K562 (cell line): Measurements from ENCODE around the gene NDUFAF3. TPM values are rescaled to one million over a fixed set of nuclear protein-coding genes. Genes with fewer than 3 reads are reported as not detected.

ENCODE experiments used
- COPS2 ChIP-seq: fragments of 450-650 bp; conservative IDR thresholded peaks from 2 replicates; pipeline ENCODE4 v1.6.1; 2016; ENCODE audit warnings: mild to moderate bottlenecking, moderate library complexity
- E4F1 ChIP-seq: fragments of 250-450 bp; sonication (Bioruptor Pico); IDR thresholded peaks from 2 replicates; pipeline ENCODE4 v1.5.0; 2021; ENCODE audit warnings: mild to moderate bottlenecking, borderline replicate concordance
- EZH2 ChIP-seq: IDR thresholded peaks from 2 replicates; pipeline ENCODE4 v1.6.1; 2012; ENCODE audit warnings: low read depth, mild to moderate bottlenecking, inconsistent platforms, low read length, borderline replicate concordance
- GTF2F1 ChIP-seq: IDR thresholded peaks from 2 replicates; pipeline ENCODE4 v1.6.1; 2011; ENCODE audit warnings: low read depth, low read length, improper control_type of control experiment
- IFI16 ChIP-seq: fragments of 250-450 bp; sonication (Bioruptor Pico); IDR thresholded peaks from 2 replicates; pipeline ENCODE4 v2.1.2; 2022; ENCODE audit warnings: mild to moderate bottlenecking, inconsistent platforms
- JUNB ChIP-seq: fragments of 450-650 bp; formaldehyde crosslinking; conservative IDR thresholded peaks from 2 replicates; pipeline ENCODE4 v1.4.0; 2020; ENCODE audit warnings: mild to moderate bottlenecking
- KDM4B ChIP-seq, 2 experiments: fragments of 450-650 bp in 1 of 2; sonication (generic) in 1 of 2; IDR thresholded peaks; 2 replicates each; pipeline ENCODE4 v1.6.1; 2016 to 2017; ENCODE audit warnings: borderline replicate concordance in 2 of 2, antibody characterized with exemption in 1 of 2, low read depth in 1 of 2, mild to moderate bottlenecking in 1 of 2
- MEF2D ChIP-seq: conservative IDR thresholded peaks from 2 replicates; pipeline ENCODE4 v1.6.1; 2016; ENCODE audit warnings: low read depth, missing genetic modification characterization, missing compliant biosample characterization
- NCOA4 ChIP-seq: fragments of 450-650 bp; IDR thresholded peaks from 2 replicates; pipeline ENCODE4 v1.6.1; 2018; ENCODE audit warnings: mild to moderate bottlenecking; ENCODE audit not compliant: partially characterized antibody
- POLR2AphosphoS5 ChIP-seq: IDR thresholded peaks from 2 replicates; pipeline ENCODE4 v1.6.1; 2011; ENCODE audit warnings: mild to moderate bottlenecking, low read depth, low read length, moderate library complexity; ENCODE audit not compliant: control insufficient read depth, insufficient read depth
- SRF ChIP-seq, 2 experiments: fragments of 250-450, 450-650 bp in 1 of 2; sonication (Bioruptor Pico) in 1 of 2; sonication (generic) in 1 of 2; formaldehyde crosslinking; IDR thresholded peaks; 2 replicates each; pipeline versions ENCODE4 v1.5.0 to v1.5.1; 2020 to 2022; ENCODE audit warnings: mild to moderate bottlenecking in 1 of 2, missing genetic modification reagents in 1 of 2
- TFAM ChIP-seq: fragments of 250-450 bp; sonication (Bioruptor Pico); conservative IDR thresholded peaks from 2 replicates; pipeline ENCODE4 v1.5.0; 2021; ENCODE audit warnings: mild to moderate bottlenecking, moderate library complexity
- YBX1 ChIP-seq: fragments of 450-650 bp; IDR thresholded peaks from 2 replicates; pipeline ENCODE4 v1.7.1; 2016; ENCODE audit warnings: mild to moderate bottlenecking
- ZKSCAN3 ChIP-seq: fragments of 250-450 bp; sonication (Bioruptor Pico); IDR thresholded peaks from 2 replicates; pipeline ENCODE4 v1.4.0; 2020
- ZNF239 ChIP-seq: fragments of 250-450 bp; sonication (Bioruptor Pico); IDR thresholded peaks from 2 replicates; pipeline ENCODE4 v1.4.0; 2020; ENCODE audit warnings: mild to moderate bottlenecking
- ZNF57 ChIP-seq: fragments of 450-650 bp; formaldehyde crosslinking; IDR thresholded peaks from 2 replicates; pipeline ENCODE4 v1.4.0; 2020; ENCODE audit warnings: mild to moderate bottlenecking, moderate library complexity
- ZNF592 ChIP-seq: fragments of 450-650 bp; IDR thresholded peaks from 2 replicates; pipeline ENCODE4 v1.6.1; 2017; ENCODE audit warnings: antibody characterized with exemption, mild to moderate bottlenecking
- polyA plus RNA-seq, 8 experiments: library from polyadenylated mRNA; depleted of rRNA in 4 of 8; stranded (reverse) in 5 of 8; unstranded in 3 of 8; fragments of >200 nt; fragmentation: Nextera tagmentation in 2 of 8; fragmentation: Illumina TruSeq in 1 of 8; extraction: Ambion mirVana in 2 of 8; extraction: Trizol in 1 of 8; gene quantifications; 2 replicates each; pipeline versions ENCODE4 v1.2.1 to v1.2.3, GENCODE V29; 2011 to 2014; ENCODE audit warnings: inconsistent platforms in 1 of 8, missing spikeins in 1 of 8
- total RNA-seq, 7 experiments: library from RNA; depleted of rRNA in 6 of 7; stranded (reverse); fragments of >200 nt in 6 of 7; fragmentation: Illumina TruSeq in 2 of 7; extraction: Trizol in 2 of 7; gene quantifications; 2 replicates each; pipeline versions ENCODE4 v1.2.1 to v1.2.3, GENCODE V29; 2011 to 2021; ENCODE audit warnings: low replicate concordance in 1 of 7
- TF ChIP-seq, protein P1 (sequence below): fragments of 250-450 bp; sonication (Bioruptor Pico); IDR thresholded peaks from 2 replicates; pipeline ENCODE4 v1.5.0; 2021
- TF ChIP-seq, protein P2 (sequence below): sonication (generic); formaldehyde crosslinking; IDR thresholded peaks from 2 replicates; pipeline ENCODE4 v1.8.0; 2022; ENCODE audit warnings: mild to moderate bottlenecking, missing genetic modification reagents

The NDUFAF3 gene
- total and polyA plus RNA-seq, 9 of the 15 experiments (the other 6 are each of a cell fraction or from before 2014, with no cell fraction given) = 17.0 to 127 (median 36.3) TPM

DNA sequence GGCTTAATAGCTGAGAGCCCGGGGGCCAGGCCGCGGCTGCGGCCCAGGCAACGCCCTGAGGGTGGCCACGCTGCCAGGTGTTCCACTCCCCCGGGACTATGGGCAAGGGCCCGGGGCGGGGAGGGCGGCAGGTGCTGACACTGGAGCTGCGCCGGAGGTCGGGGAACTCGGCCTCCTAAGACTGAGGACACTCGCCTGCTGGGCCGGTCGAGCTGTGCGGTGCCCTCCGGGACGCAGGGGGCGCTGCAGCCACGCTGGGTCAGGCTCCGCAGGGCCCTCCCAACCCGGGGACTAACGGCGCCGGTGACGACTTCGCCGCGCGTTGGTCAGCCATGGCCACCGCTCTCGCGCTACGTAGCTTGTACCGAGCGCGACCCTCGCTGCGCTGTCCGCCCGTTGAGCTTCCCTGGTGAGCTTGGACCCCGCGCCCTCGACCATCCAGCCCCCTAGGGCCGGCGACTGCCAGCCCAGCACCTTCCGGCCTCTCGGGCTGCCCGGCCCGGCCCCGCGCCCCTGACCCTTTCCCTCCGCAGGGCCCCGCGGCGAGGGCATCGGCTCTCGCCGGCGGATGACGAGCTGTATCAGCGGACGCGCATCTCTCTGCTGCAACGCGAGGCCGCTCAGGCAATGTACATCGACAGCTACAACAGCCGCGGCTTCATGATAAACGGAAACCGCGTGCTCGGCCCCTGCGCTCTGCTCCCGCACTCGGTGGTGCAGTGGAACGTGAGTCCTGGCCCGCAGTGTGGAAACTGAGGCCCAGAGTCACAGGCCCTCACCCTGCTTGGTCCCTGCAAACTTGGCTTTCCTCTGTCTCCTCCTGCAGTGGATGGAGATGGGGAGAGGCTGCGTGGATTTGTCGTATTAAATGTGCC, at the start of gene NDUFAF3 (continued):
- TF ChIP-seq, protein P1, sequence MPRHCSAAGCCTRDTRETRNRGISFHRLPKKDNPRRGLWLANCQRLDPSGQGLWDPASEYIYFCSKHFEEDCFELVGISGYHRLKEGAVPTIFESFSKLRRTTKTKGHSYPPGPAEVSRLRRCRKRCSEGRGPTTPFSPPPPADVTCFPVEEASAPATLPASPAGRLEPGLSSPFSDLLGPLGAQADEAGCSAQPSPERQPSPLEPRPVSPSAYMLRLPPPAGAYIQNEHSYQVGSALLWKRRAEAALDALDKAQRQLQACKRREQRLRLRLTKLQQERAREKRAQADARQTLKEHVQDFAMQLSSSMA (CRISPR knock-in tag) = no peak; the same call in 1 of the 2 replicates
- TF ChIP-seq ZKSCAN3 (CRISPR knock-in tag) (no peak), YBX1 (no peak), ZNF592 (0 out of 2 replicates have a peak, but pooled peaks have one; percentile 40), SRF (CRISPR knock-in tag; IDR thresholded peaks at IDR 0.05) (no peak), ZNF239 (CRISPR knock-in tag) (no peak), NCOA4 (no peak), GTF2F1 (peak; percentile 43; the same call in 1 of the 2 replicates), EZH2 (no peak), E4F1 (CRISPR knock-in tag) (no peak), KDM4B (IDR thresholded peaks at IDR 0.05; ENCODE audit: borderline replicate concordance in 2 of 2, low read depth in 1 of 2) (no peak), COPS2 (no peak), TFAM (CRISPR knock-in tag) (no peak), ZNF57 (CRISPR knock-in tag) (no peak), JUNB (CRISPR knock-in tag) (no peak), IFI16 (CRISPR knock-in tag) (no peak), POLR2AphosphoS5 (peak; percentile 50), MEF2D (tag) (no peak)
- TF ChIP-seq, protein P2, sequence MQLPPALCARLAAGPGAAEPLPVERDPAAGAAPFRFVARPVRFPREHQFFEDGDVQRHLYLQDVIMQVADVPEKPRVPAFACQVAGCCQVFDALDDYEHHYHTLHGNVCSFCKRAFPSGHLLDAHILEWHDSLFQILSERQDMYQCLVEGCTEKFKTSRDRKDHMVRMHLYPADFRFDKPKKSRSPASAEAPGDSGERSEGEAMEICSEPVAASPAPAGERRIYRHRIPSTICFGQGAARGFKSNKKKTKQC (CRISPR knock-in tag) = peak; percentile 77; the same call in 1 of the 2 replicates
